Astrocyte (in vitro differentiated cells and primary cell): ENCODE data around the gene VARS2. TPM values are rescaled to one million over a fixed set of nuclear protein-coding genes. Genes with fewer than 3 reads are reported as not detected.

Source experiments
- DNase-seq: peaks from one replicate; pipeline ENCODE4 v3.0.0-alpha.2; 2010; ENCODE audit warnings: low read depth
- FAIRE-seq: peaks from 2 replicates; lab custom pipeline; 2011; peaks lifted over from hg19 to GRCh38; lab: Jason Lieb, UNC
- H2AFZ ChIP-seq: 2 replicates; pipeline ENCODE4 v1.6.0; 2012; ENCODE audit warnings: low read depth, low read length, inconsistent platforms
- H3K27ac ChIP-seq: 2 replicates; pipeline ENCODE4 v1.5.1; 2011; ENCODE audit warnings: low read depth, low read length, inconsistent platforms
- H3K27me3 ChIP-seq: 2 replicates; pipeline ENCODE4 v1.6.0; 2011; ENCODE audit warnings: low read length, inconsistent platforms; ENCODE audit not compliant: insufficient read depth
- H3K36me3 ChIP-seq: 2 replicates; pipeline ENCODE4 v1.5.1; 2011; ENCODE audit warnings: low read length, inconsistent platforms; ENCODE audit not compliant: insufficient read depth
- H3K4me1 ChIP-seq: 2 replicates; pipeline ENCODE4 v1.5.1; 2011; ENCODE audit warnings: low read length, inconsistent platforms; ENCODE audit not compliant: insufficient read depth
- H3K4me2 ChIP-seq: 2 replicates; pipeline ENCODE4 v1.6.0; 2012; ENCODE audit warnings: low read length, inconsistent platforms
- H3K4me3 ChIP-seq: 2 replicates; pipeline ENCODE4 v1.5.1; 2011; ENCODE audit warnings: low read depth, mild to moderate bottlenecking, low read length, inconsistent platforms; ENCODE audit not compliant: insufficient read depth
- H3K79me2 ChIP-seq: 2 replicates; pipeline ENCODE4 v1.6.0; 2012; ENCODE audit warnings: mild to moderate bottlenecking, low read length, inconsistent platforms; ENCODE audit not compliant: insufficient read depth
- H3K9ac ChIP-seq: 2 replicates; pipeline ENCODE4 v1.6.0; 2012; ENCODE audit warnings: mild to moderate bottlenecking, low read length, inconsistent platforms
- H3K9me3 ChIP-seq: 2 replicates; pipeline ENCODE4 v1.5.1; 2012; ENCODE audit warnings: low read depth, mild to moderate bottlenecking, low read length, inconsistent platforms; ENCODE audit not compliant: insufficient read depth
- H4K20me1 ChIP-seq: 2 replicates; pipeline ENCODE4 v1.6.0; 2012; ENCODE audit warnings: low read length, inconsistent platforms; ENCODE audit not compliant: insufficient read depth
- H3K27ac Mint-ChIP-seq: one replicate; pipeline ENCODE4 v1.8.0; 2021; ENCODE audit warnings: mild to moderate bottlenecking, mixed read lengths; ENCODE audit not compliant: unreplicated experiment
- H3K27me3 Mint-ChIP-seq: one replicate; pipeline ENCODE4 v1.8.0; 2021; ENCODE audit warnings: low read depth, mixed read lengths; ENCODE audit not compliant: unreplicated experiment
- H3K36me3 Mint-ChIP-seq: one replicate; pipeline ENCODE4 v1.8.0; 2021; ENCODE audit warnings: low read depth, mixed read lengths; ENCODE audit not compliant: unreplicated experiment
- H3K4me1 Mint-ChIP-seq: one replicate; pipeline ENCODE4 v1.8.0; 2021; ENCODE audit warnings: low read depth, mixed read lengths; ENCODE audit not compliant: unreplicated experiment
- H3K4me3 Mint-ChIP-seq: one replicate; pipeline ENCODE4 v1.8.0; 2021; ENCODE audit warnings: mild to moderate bottlenecking, moderate library complexity, mixed read lengths; ENCODE audit not compliant: unreplicated experiment
- H3K9me3 Mint-ChIP-seq: one replicate; pipeline ENCODE4 v1.8.0; 2021; ENCODE audit warnings: mild to moderate bottlenecking, mixed read lengths; ENCODE audit not compliant: unreplicated experiment
- EZH2 ChIP-seq: IDR thresholded peaks from 2 replicates; pipeline ENCODE4 v1.6.1; 2012; ENCODE audit warnings: mild to moderate bottlenecking, low read length, inconsistent platforms; ENCODE audit not compliant: insufficient read depth
- total RNA-seq: library from RNA; stranded (reverse); gene quantifications from 2 replicates; pipeline ENCODE4 v1.2.1, GENCODE V29; 2021
- TF ChIP-seq, protein P1 (sequence below): IDR thresholded peaks from 2 replicates; pipeline ENCODE4 v1.5.1; 2011; ENCODE audit warnings: low read depth, mild to moderate bottlenecking, inconsistent platforms, low read length, moderate library complexity; ENCODE audit not compliant: insufficient read depth

The VARS2 gene
- total RNA-seq, 1 donor from 2014 or later = 19.8 TPM

- Histone ChIP-seq H3K27me3 (no peaks in the 10 kb centered on the region), H4K20me1 (no peaks in the 10 kb centered on the region), H3K4me3 (no peak overlapping the region), H3K9ac (no peak overlapping the region), H3K9me3 (no peaks in the 10 kb centered on the region), H3K79me2 (no peaks in the 10 kb centered on the region), H3K4me2 (no peak overlapping the region), H2AFZ (no peak overlapping the region), H3K4me1 (no peaks in the 10 kb centered on the region), H3K27ac (no peak overlapping the region), H3K36me3 (no peaks in the 10 kb centered on the region)
- TF ChIP-seq EZH2 = no peak
- TF ChIP-seq, protein P1, sequence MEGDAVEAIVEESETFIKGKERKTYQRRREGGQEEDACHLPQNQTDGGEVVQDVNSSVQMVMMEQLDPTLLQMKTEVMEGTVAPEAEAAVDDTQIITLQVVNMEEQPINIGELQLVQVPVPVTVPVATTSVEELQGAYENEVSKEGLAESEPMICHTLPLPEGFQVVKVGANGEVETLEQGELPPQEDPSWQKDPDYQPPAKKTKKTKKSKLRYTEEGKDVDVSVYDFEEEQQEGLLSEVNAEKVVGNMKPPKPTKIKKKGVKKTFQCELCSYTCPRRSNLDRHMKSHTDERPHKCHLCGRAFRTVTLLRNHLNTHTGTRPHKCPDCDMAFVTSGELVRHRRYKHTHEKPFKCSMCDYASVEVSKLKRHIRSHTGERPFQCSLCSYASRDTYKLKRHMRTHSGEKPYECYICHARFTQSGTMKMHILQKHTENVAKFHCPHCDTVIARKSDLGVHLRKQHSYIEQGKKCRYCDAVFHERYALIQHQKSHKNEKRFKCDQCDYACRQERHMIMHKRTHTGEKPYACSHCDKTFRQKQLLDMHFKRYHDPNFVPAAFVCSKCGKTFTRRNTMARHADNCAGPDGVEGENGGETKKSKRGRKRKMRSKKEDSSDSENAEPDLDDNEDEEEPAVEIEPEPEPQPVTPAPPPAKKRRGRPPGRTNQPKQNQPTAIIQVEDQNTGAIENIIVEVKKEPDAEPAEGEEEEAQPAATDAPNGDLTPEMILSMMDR = no peak
- Mint-ChIP-seq H3K4me3 (no peak overlapping the region), H3K27ac (no peak overlapping the region), H3K27me3 (peaks cover 39% of the 10 kb centered on the region), H3K36me3 (no peaks in the 10 kb centered on the region), H3K4me1 (no peaks in the 10 kb centered on the region), H3K9me3 (no peaks in the 10 kb centered on the region)
- no peak for FAIRE-seq
- no peak for DNase-seq
Observed at GRCh38 chr6:30935018-30935417, 21.0 kb downstream of the VARS2 start.

GRCh38 chr6:30937265-30937664, 23.2 kb downstream of the VARS2 start:
- no peak for TF ChIP-seq EZH2
- TF ChIP-seq, protein P1 = no peak
- H2AFZ ChIP-seq = no peak overlapping the region
- H3K27ac ChIP-seq = no peak overlapping the region
- H3K4me3 ChIP-seq = no peak overlapping the region
- no peaks in the 10 kb centered on the region for H3K9me3 Mint-ChIP-seq
- FAIRE-seq (no peak), DNase-seq (no peak)
- H3K9me3 ChIP-seq = no peaks in the 10 kb centered on the region
- H3K27me3 Mint-ChIP-seq = peaks cover 43% of the 10 kb centered on the region
- no peaks in the 10 kb centered on the region for H3K36me3 ChIP-seq
- H3K4me3 Mint-ChIP-seq = no peak overlapping the region
- no peak overlapping the region for H3K27ac Mint-ChIP-seq
- H4K20me1 ChIP-seq = no peaks in the 10 kb centered on the region
- no peaks in the 10 kb centered on the region for H3K4me1 ChIP-seq
- H3K4me2 ChIP-seq = no peak overlapping the region
- no peak overlapping the region for H3K9ac ChIP-seq
- H3K4me1 Mint-ChIP-seq = no peaks in the 10 kb centered on the region
- no peaks in the 10 kb centered on the region for H3K36me3 Mint-ChIP-seq
- H3K27me3 ChIP-seq = no peaks in the 10 kb centered on the region
- no peaks in the 10 kb centered on the region for H3K79me2 ChIP-seq

DNA sequence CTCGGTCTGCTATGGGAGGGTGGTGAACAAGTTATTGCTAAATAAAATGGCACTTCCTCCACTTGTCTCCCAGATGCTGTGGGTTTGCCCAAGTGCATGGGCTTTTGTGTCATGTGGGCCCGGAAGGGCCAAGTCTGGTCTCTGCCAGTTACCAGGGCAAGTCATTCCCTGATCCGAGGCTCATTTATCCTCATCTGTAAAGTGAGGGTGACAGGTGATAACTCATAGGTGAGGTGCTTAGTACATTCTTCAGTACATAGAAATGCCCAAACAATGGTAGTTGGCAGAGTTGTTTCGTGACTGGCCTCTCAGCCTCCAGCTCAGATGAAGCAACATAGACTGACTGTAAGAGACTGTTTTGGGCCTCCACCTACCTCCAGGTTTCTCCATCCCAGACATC, 24.7 kb downstream of the VARS2 start:
- H3K4me1 ChIP-seq = peaks cover 5% of the 10 kb centered on the region
- no peaks in the 10 kb centered on the region for H4K20me1 ChIP-seq
- H3K79me2 ChIP-seq = no peaks in the 10 kb centered on the region
- H3K9ac ChIP-seq = no peak overlapping the region
- no peak overlapping the region for H3K27ac ChIP-seq
- no peaks in the 10 kb centered on the region for H3K27me3 ChIP-seq
- no peaks in the 10 kb centered on the region for H3K9me3 ChIP-seq
- FAIRE-seq = no peak
- no peak overlapping the region for H3K4me2 ChIP-seq
- no peak overlapping the region for H3K4me3 Mint-ChIP-seq
- TF ChIP-seq, protein P1 = no peak
- no peak for TF ChIP-seq EZH2
- H3K27ac Mint-ChIP-seq = no peak overlapping the region
- DNase-seq = no peak
- peaks cover 6% of the 10 kb centered on the region for H3K4me1 Mint-ChIP-seq
- peaks cover 1% of the 10 kb centered on the region for H3K9me3 Mint-ChIP-seq
- no peaks in the 10 kb centered on the region for H3K36me3 Mint-ChIP-seq
- no peaks in the 10 kb centered on the region for H3K36me3 ChIP-seq
- H3K4me3 ChIP-seq = no peak overlapping the region
- no peak overlapping the region for H2AFZ ChIP-seq
- H3K27me3 Mint-ChIP-seq = peaks cover 49% of the 10 kb centered on the region
